ENCODE measurements around the gene INTS7. TPM values are rescaled to one million over a fixed set of nuclear protein-coding genes. Genes with fewer than 3 reads are reported as not detected.
A peak's percentile ranks its signal among the peaks of the same experiment; 100 is the strongest.

The INTS7 gene
- total RNA-seq, 1 experiment from 2014 or later = 38.3 TPM

GRCh38 chr1:212070720-212071302, 35.5 kb upstream of the INTS7 start:
- H3K9ac ChIP-seq (ENCODE audit: low read length) = no peak overlapping the region
- no peaks in the 10 kb centered on the region for H4K20me1 ChIP-seq (ENCODE audit: insufficient read depth, low read depth, low read length)
- H3K9me2 ChIP-seq (replicated peaks; ENCODE audit: insufficient read depth, low read length) = no peaks in the 10 kb centered on the region
- H2AFZ ChIP-seq (ENCODE audit: low read length) = no peak overlapping the region
- peaks cover 64% of the 10 kb centered on the region; the same call in 1 of the 2 replicates for H3K36me3 ChIP-seq (ENCODE audit: insufficient read depth, low read length)
- no peak overlapping the region for H3K4me2 ChIP-seq (ENCODE audit: low read depth, low read length, poor library complexity, severe bottlenecking)
- no peaks in the 10 kb centered on the region for H3K27me3 ChIP-seq (ENCODE audit: low read length)
- peaks cover 6% of the 10 kb centered on the region; the same call in 1 of the 2 replicates for H3K4me1 ChIP-seq (ENCODE audit: low read length)
- H3K4me3 ChIP-seq (ENCODE audit: low read length) = no peak overlapping the region
- H3K9me3 ChIP-seq (ENCODE audit: low read length) = no peaks in the 10 kb centered on the region
- H3K79me2 ChIP-seq (ENCODE audit: low read length) = peaks cover 2% of the 10 kb centered on the region; the same call in 1 of the 2 replicates
- no peak overlapping the region for H3K27ac ChIP-seq (ENCODE audit: low read length)
- peak; percentile 58 for DNase-seq

GRCh38 chr1:212067787-212068186, 32.4 kb upstream of the INTS7 start:
- Histone ChIP-seq H2AFZ (ENCODE audit: low read length) (no peak overlapping the region), H3K4me3 (ENCODE audit: low read length) (no peak overlapping the region), H3K27ac (ENCODE audit: low read length) (no peak overlapping the region), H3K36me3 (ENCODE audit: insufficient read depth, low read length) (peaks cover 61% of the 10 kb centered on the region; the same call in 1 of the 2 replicates), H3K4me1 (ENCODE audit: low read length) (peaks cover 6% of the 10 kb centered on the region; the same call in 1 of the 2 replicates), H3K4me2 (ENCODE audit: low read depth, low read length, poor library complexity, severe bottlenecking) (no peak overlapping the region), H3K79me2 (ENCODE audit: low read length) (no peaks in the 10 kb centered on the region), H3K9ac (ENCODE audit: low read length) (no peak overlapping the region), H3K27me3 (ENCODE audit: low read length) (no peaks in the 10 kb centered on the region), H3K9me2 (replicated peaks; ENCODE audit: insufficient read depth, low read length) (no peaks in the 10 kb centered on the region), H4K20me1 (ENCODE audit: insufficient read depth, low read depth, low read length) (no peaks in the 10 kb centered on the region), H3K9me3 (ENCODE audit: low read length) (no peaks in the 10 kb centered on the region)
- no peak for DNase-seq

- no peak overlapping the region for H3K4me2 ChIP-seq (ENCODE audit: low read depth, low read length, poor library complexity, severe bottlenecking)
- H3K9me3 ChIP-seq (ENCODE audit: low read length) = no peaks in the 10 kb centered on the region
- peaks cover 34% of the 10 kb centered on the region; the same call in 1 of the 2 replicates for H3K36me3 ChIP-seq (ENCODE audit: insufficient read depth, low read length)
Observed at GRCh38 chr1:212062832-212063438, 27.6 kb upstream of the INTS7 start.

GRCh38 chr1:212060632-212061472, 25.5 kb upstream of the INTS7 start:
- H3K27ac ChIP-seq (ENCODE audit: low read length) = no peak overlapping the region
- H3K4me2 ChIP-seq (ENCODE audit: low read depth, low read length, poor library complexity, severe bottlenecking) = no peak overlapping the region
- H3K9ac ChIP-seq (ENCODE audit: low read length) = no peak overlapping the region
- H3K4me1 ChIP-seq (ENCODE audit: low read length) = no peaks in the 10 kb centered on the region
- no peak for DNase-seq
- no peaks in the 10 kb centered on the region for H3K9me3 ChIP-seq (ENCODE audit: low read length)
- H3K79me2 ChIP-seq (ENCODE audit: low read length) = no peaks in the 10 kb centered on the region
- H3K36me3 ChIP-seq (ENCODE audit: insufficient read depth, low read length) = peaks cover 29% of the 10 kb centered on the region
- no peak overlapping the region for H3K4me3 ChIP-seq (ENCODE audit: low read length)
- no peak overlapping the region for H2AFZ ChIP-seq (ENCODE audit: low read length)
- H4K20me1 ChIP-seq (ENCODE audit: insufficient read depth, low read depth, low read length) = no peaks in the 10 kb centered on the region
- H3K9me2 ChIP-seq (replicated peaks; ENCODE audit: insufficient read depth, low read length) = no peaks in the 10 kb centered on the region
- no peaks in the 10 kb centered on the region for H3K27me3 ChIP-seq (ENCODE audit: low read length)

More at GRCh38 chr1:212062832-212063438, 27.6 kb upstream of the INTS7 start:
- Histone ChIP-seq H4K20me1 (ENCODE audit: insufficient read depth, low read depth, low read length) (no peaks in the 10 kb centered on the region), H3K27ac (ENCODE audit: low read length) (no peak overlapping the region), H3K27me3 (ENCODE audit: low read length) (no peaks in the 10 kb centered on the region), H2AFZ (ENCODE audit: low read length) (no peak overlapping the region), H3K4me3 (ENCODE audit: low read length) (no peak overlapping the region), H3K9me2 (replicated peaks; ENCODE audit: insufficient read depth, low read length) (no peaks in the 10 kb centered on the region), H3K4me1 (ENCODE audit: low read length) (no peaks in the 10 kb centered on the region), H3K79me2 (ENCODE audit: low read length) (no peaks in the 10 kb centered on the region), H3K9ac (ENCODE audit: low read length) (no peak overlapping the region)
- peak; percentile 72 for DNase-seq

- H3K9me3 ChIP-seq (ENCODE audit: low read length) = no peaks in the 10 kb centered on the region
- no peak overlapping the region for H3K4me2 ChIP-seq (ENCODE audit: low read depth, low read length, poor library complexity, severe bottlenecking)
- H3K27me3 ChIP-seq (ENCODE audit: low read length) = no peaks in the 10 kb centered on the region
- no peaks in the 10 kb centered on the region for H4K20me1 ChIP-seq (ENCODE audit: insufficient read depth, low read depth, low read length)
- H3K4me3 ChIP-seq (ENCODE audit: low read length) = no peak overlapping the region
- H3K9ac ChIP-seq (ENCODE audit: low read length) = no peak overlapping the region
- DNase-seq = no peak
- no peak overlapping the region for H2AFZ ChIP-seq (ENCODE audit: low read length)
- peaks cover 62% of the 10 kb centered on the region for H3K36me3 ChIP-seq (ENCODE audit: insufficient read depth, low read length)
- H3K9me2 ChIP-seq (replicated peaks; ENCODE audit: insufficient read depth, low read length) = no peaks in the 10 kb centered on the region
- no peaks in the 10 kb centered on the region for H3K4me1 ChIP-seq (ENCODE audit: low read length)
- H3K27ac ChIP-seq (ENCODE audit: low read length) = no peak overlapping the region
- H3K79me2 ChIP-seq (ENCODE audit: low read length) = peaks cover 19% of the 10 kb centered on the region
Observed at GRCh38 chr1:212055333-212055732, 20.0 kb upstream of the INTS7 start.

GRCh38 chr1:212053993-212054392, 18.6 kb upstream of the INTS7 start:
- H3K9me2 ChIP-seq (replicated peaks; ENCODE audit: insufficient read depth, low read length) = no peaks in the 10 kb centered on the region
- H3K9me3 ChIP-seq (ENCODE audit: low read length) = no peaks in the 10 kb centered on the region
- H3K9ac ChIP-seq (ENCODE audit: low read length) = no peak overlapping the region
- no peak overlapping the region for H3K27ac ChIP-seq (ENCODE audit: low read length)
- H3K79me2 ChIP-seq (ENCODE audit: low read length) = peaks cover 26% of the 10 kb centered on the region
- no peaks in the 10 kb centered on the region for H3K27me3 ChIP-seq (ENCODE audit: low read length)
- no peaks in the 10 kb centered on the region for H3K4me1 ChIP-seq (ENCODE audit: low read length)
- no peaks in the 10 kb centered on the region for H4K20me1 ChIP-seq (ENCODE audit: insufficient read depth, low read depth, low read length)
- DNase-seq = no peak
- H3K36me3 ChIP-seq (ENCODE audit: insufficient read depth, low read length) = peaks cover 75% of the 10 kb centered on the region
- no peak overlapping the region for H3K4me3 ChIP-seq (ENCODE audit: low read length)
- H3K4me2 ChIP-seq (ENCODE audit: low read depth, low read length, poor library complexity, severe bottlenecking) = no peak overlapping the region
- no peak overlapping the region for H2AFZ ChIP-seq (ENCODE audit: low read length)

GRCh38 chr1:212045981-212046380, 10.6 kb upstream of the INTS7 start:
- no peak overlapping the region for H3K4me2 ChIP-seq (ENCODE audit: low read depth, low read length, poor library complexity, severe bottlenecking)
- DNase-seq = no peak
- H3K27me3 ChIP-seq (ENCODE audit: low read length) = no peaks in the 10 kb centered on the region
- no peaks in the 10 kb centered on the region for H3K4me1 ChIP-seq (ENCODE audit: low read length)
- peaks cover 72% of the 10 kb centered on the region for H3K79me2 ChIP-seq (ENCODE audit: low read length)
- H3K4me3 ChIP-seq (ENCODE audit: low read length) = no peak overlapping the region
- H2AFZ ChIP-seq (ENCODE audit: low read length) = no peak overlapping the region
- H4K20me1 ChIP-seq (ENCODE audit: insufficient read depth, low read depth, low read length) = no peaks in the 10 kb centered on the region
- no peak overlapping the region for H3K27ac ChIP-seq (ENCODE audit: low read length)
- peaks cover 45% of the 10 kb centered on the region for H3K36me3 ChIP-seq (ENCODE audit: insufficient read depth, low read length)
- H3K9ac ChIP-seq (ENCODE audit: low read length) = no peak overlapping the region
- H3K9me3 ChIP-seq (ENCODE audit: low read length) = no peaks in the 10 kb centered on the region
- no peaks in the 10 kb centered on the region for H3K9me2 ChIP-seq (replicated peaks; ENCODE audit: insufficient read depth, low read length)

- H3K27me3 ChIP-seq (ENCODE audit: low read length) = no peaks in the 10 kb centered on the region
- H2AFZ ChIP-seq (ENCODE audit: low read length) = no peak overlapping the region
- H3K9me3 ChIP-seq (ENCODE audit: low read length) = no peaks in the 10 kb centered on the region
- H3K27ac ChIP-seq (ENCODE audit: low read length) = no peak overlapping the region
- H3K4me3 ChIP-seq (ENCODE audit: low read length) = no peak overlapping the region
- H3K9ac ChIP-seq (ENCODE audit: low read length) = no peak overlapping the region
- peaks cover 73% of the 10 kb centered on the region for H3K79me2 ChIP-seq (ENCODE audit: low read length)
- H3K4me2 ChIP-seq (ENCODE audit: low read depth, low read length, poor library complexity, severe bottlenecking) = no peak overlapping the region
- peaks cover 38% of the 10 kb centered on the region for H3K36me3 ChIP-seq (ENCODE audit: insufficient read depth, low read length)
- no peak for DNase-seq
- H3K9me2 ChIP-seq (replicated peaks; ENCODE audit: insufficient read depth, low read length) = no peaks in the 10 kb centered on the region
- no peaks in the 10 kb centered on the region for H3K4me1 ChIP-seq (ENCODE audit: low read length)
- no peaks in the 10 kb centered on the region for H4K20me1 ChIP-seq (ENCODE audit: insufficient read depth, low read depth, low read length)
Observed at GRCh38 chr1:212044851-212045250, 9.5 kb upstream of the INTS7 start.

Data from Karpas-422 (cell line).